ENCODE data around the gene RSPRY1.

GRCh38 chr16:57165938-57166337 is 20.2 kb upstream of the RSPRY1 start:
- no peak for TF ChIP-seq EP300 (IDR thresholded peaks at IDR 0.05)
- no peak for TF ChIP-seq CTCF (IDR thresholded peaks at IDR 0.05)
- no peak for TF ChIP-seq POLR2A (IDR thresholded peaks at IDR 0.05)

Data from ovary (tissue), 3 donors.